ENCODE data around the gene SF3A2.

The SF3A2 gene

DNA sequence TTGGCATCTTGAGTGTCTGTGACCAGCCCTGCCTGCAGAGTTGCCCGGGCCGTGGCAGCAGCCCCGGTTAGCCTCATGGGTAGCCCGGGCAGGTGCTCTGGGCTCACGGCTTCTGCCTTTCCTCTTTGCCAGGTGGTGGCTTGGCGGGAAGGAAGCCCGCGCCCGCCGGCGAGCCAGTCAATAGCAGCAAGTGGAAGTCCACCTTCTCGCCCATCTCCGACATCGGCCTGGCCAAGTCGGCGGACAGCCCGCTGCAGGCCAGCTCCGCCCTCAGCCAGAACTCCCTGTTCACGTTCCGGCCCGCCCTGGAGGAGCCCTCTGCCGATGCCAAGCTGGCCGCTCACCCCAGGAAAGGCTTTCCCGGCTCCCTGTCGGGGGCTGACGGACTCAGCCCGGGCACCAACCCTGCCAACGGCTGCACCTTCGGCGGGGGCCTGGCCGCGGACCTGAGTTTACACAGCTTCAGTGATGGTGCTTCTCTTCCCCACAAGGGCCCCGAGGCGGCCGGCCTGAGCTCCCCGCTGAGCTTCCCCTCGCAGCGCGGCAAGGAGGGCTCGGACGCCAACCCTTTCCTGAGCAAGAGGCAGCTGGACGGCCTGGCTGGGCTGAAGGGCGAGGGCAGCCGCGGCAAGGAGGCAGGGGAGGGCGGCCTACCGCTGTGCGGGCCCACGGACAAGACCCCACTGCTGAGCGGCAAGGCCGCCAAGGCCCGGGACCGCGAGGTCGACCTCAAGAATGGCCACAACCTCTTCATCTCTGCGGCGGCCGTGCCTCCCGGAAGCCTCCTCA lies 10.4 kb upstream of the SF3A2 start:
- Histone ChIP-seq H3K9me3 (ENCODE audit: insufficient read depth, low read depth, low read length) (no peaks in the 10 kb centered on the region), H3K79me2 (ENCODE audit: insufficient read depth, low read length) (no peaks in the 10 kb centered on the region), H3K4me2 (ENCODE audit: low read depth, low read length, poor library complexity, severe bottlenecking) (no peak overlapping the region), H4K20me1 (ENCODE audit: insufficient read depth, low read length, poor library complexity, severe bottlenecking) (no peaks in the 10 kb centered on the region), H3K27me3 (ENCODE audit: insufficient read depth, low read length, poor library complexity, severe bottlenecking) (no peaks in the 10 kb centered on the region), H3K9ac (ENCODE audit: low read depth, low read length, poor library complexity, severe bottlenecking) (no peak overlapping the region), H2AFZ (ENCODE audit: low read length) (no peak overlapping the region), H3K36me3 (ENCODE audit: insufficient read depth, low read length) (peaks cover 81% of the 10 kb centered on the region; the same call in 1 of the 2 replicates), H3K9me2 (replicated peaks; ENCODE audit: low read depth, low read length) (no peaks in the 10 kb centered on the region), H3K4me1 (ENCODE audit: insufficient read depth, low read length, poor library complexity, severe bottlenecking) (no peaks in the 10 kb centered on the region), H3K4me3 (ENCODE audit: low read length, poor library complexity, severe bottlenecking) (no peak overlapping the region), H3F3A (ENCODE audit: low read depth) (no peaks in the 10 kb centered on the region)
- TF ChIP-seq EZH2phosphoT487 (IDR thresholded peaks at IDR 0.05; ENCODE audit: borderline replicate concordance) (no peak), CTCF (conservative IDR thresholded peaks at IDR 0.05; ENCODE audit: low read length) (no peak)

- no peaks in the 10 kb centered on the region for H3F3A ChIP-seq (ENCODE audit: low read depth)
- H3K9me2 ChIP-seq (replicated peaks; ENCODE audit: low read depth, low read length): no peaks in the 10 kb centered on the region
- H3K27me3 ChIP-seq (ENCODE audit: insufficient read depth, low read length, poor library complexity, severe bottlenecking): no peaks in the 10 kb centered on the region
- no peaks in the 10 kb centered on the region for H4K20me1 ChIP-seq (ENCODE audit: insufficient read depth, low read length, poor library complexity, severe bottlenecking)
- no peak overlapping the region for H3K4me2 ChIP-seq (ENCODE audit: low read depth, low read length, poor library complexity, severe bottlenecking)
- no peak overlapping the region for H3K9ac ChIP-seq (ENCODE audit: low read depth, low read length, poor library complexity, severe bottlenecking)
- peaks cover 75% of the 10 kb centered on the region; the same call in 1 of the 2 replicates for H3K36me3 ChIP-seq (ENCODE audit: insufficient read depth, low read length)
- no peak overlapping the region for H3K4me3 ChIP-seq (ENCODE audit: low read length, poor library complexity, severe bottlenecking)
- H3K4me1 ChIP-seq (ENCODE audit: insufficient read depth, low read length, poor library complexity, severe bottlenecking): no peaks in the 10 kb centered on the region
- no peak overlapping the region for H2AFZ ChIP-seq (ENCODE audit: low read length)
- no peaks in the 10 kb centered on the region for H3K9me3 ChIP-seq (ENCODE audit: insufficient read depth, low read depth, low read length)
- H3K79me2 ChIP-seq (ENCODE audit: insufficient read depth, low read length): no peaks in the 10 kb centered on the region
- TF ChIP-seq EZH2phosphoT487 (IDR thresholded peaks at IDR 0.05; ENCODE audit: borderline replicate concordance) (no peak), CTCF (conservative IDR thresholded peaks at IDR 0.05; ENCODE audit: low read length) (no peak)
Observed at GRCh38 chr19:2226840-2227360, 9.7 kb upstream of the SF3A2 start.

GRCh38 chr19:2227415-2228156 lies 9.0 kb upstream of the SF3A2 start:
- H3K79me2 ChIP-seq (ENCODE audit: insufficient read depth, low read length): no peaks in the 10 kb centered on the region
- no peak overlapping the region for H3K4me2 ChIP-seq (ENCODE audit: low read depth, low read length, poor library complexity, severe bottlenecking)
- no peak overlapping the region for H2AFZ ChIP-seq (ENCODE audit: low read length)
- no peak for TF ChIP-seq EZH2phosphoT487 (IDR thresholded peaks at IDR 0.05; ENCODE audit: borderline replicate concordance)
- TF ChIP-seq CTCF (conservative IDR thresholded peaks at IDR 0.05; ENCODE audit: low read length): no peak
- H3K36me3 ChIP-seq (ENCODE audit: insufficient read depth, low read length): peaks cover 69% of the 10 kb centered on the region; the same call in 1 of the 2 replicates
- no peaks in the 10 kb centered on the region for H3K4me1 ChIP-seq (ENCODE audit: insufficient read depth, low read length, poor library complexity, severe bottlenecking)
- H3F3A ChIP-seq (ENCODE audit: low read depth): no peaks in the 10 kb centered on the region
- no peak overlapping the region for H3K9ac ChIP-seq (ENCODE audit: low read depth, low read length, poor library complexity, severe bottlenecking)
- H3K9me2 ChIP-seq (replicated peaks; ENCODE audit: low read depth, low read length): no peaks in the 10 kb centered on the region
- H3K27me3 ChIP-seq (ENCODE audit: insufficient read depth, low read length, poor library complexity, severe bottlenecking): no peaks in the 10 kb centered on the region
- H3K4me3 ChIP-seq (ENCODE audit: low read length, poor library complexity, severe bottlenecking): no peak overlapping the region
- H4K20me1 ChIP-seq (ENCODE audit: insufficient read depth, low read length, poor library complexity, severe bottlenecking): no peaks in the 10 kb centered on the region
- H3K9me3 ChIP-seq (ENCODE audit: insufficient read depth, low read depth, low read length): no peaks in the 10 kb centered on the region
